GM21447 (cell line): ENCODE results near the gene CFAP157.

ENCODE experiments used
- ATAC-seq: cut with Tn5 transposase; IDR thresholded peaks from one replicate; pipeline ENCODE4 v1.9.1; 2021; ENCODE audit not compliant: unreplicated experiment

The CFAP157 gene

DNA sequence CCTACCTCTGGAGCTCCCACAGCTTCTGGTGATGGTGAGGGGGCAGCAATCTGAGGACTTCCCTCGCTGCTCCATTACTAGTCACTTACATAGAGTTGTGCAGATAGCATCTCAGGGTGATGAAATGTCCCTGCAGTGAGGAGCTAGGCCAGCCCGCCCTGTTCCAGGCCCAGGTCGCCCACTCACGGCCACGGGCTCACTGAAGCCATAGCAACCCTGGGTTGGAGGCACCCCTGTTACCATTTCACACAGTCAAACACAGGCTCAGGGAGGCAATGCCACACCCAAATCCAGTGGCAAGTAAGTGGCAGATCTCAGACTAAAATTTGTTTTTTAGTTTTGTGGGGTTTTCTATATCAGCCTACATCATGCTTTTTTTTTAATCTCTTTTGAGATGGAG is 52.1 kb downstream of the CFAP157 start:
- no peak for ATAC-seq

DNA sequence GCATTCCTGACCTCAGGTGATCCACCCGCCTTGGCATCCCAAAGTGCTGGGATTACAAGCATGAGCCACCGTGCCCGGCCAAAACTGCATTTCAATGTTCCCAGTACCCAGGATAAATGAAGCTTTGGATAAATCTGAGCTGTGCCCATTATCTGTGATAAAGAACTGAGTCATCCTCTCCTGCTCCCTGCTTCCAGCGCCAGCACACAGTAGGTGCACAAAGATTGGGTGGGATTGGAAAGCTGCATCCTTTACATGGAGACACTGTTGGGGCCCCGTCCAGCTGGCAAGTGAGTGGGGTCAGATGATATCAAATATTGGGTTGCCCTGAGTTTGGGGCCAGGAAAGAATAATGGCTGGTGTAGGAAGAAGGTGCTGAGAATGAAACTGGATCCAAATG is 54.3 kb downstream of the CFAP157 start:
- ATAC-seq: no peak

GRCh38 chr9:127761491-127761956 is 54.7 kb downstream of the CFAP157 start:
- ATAC-seq: no peak

DNA sequence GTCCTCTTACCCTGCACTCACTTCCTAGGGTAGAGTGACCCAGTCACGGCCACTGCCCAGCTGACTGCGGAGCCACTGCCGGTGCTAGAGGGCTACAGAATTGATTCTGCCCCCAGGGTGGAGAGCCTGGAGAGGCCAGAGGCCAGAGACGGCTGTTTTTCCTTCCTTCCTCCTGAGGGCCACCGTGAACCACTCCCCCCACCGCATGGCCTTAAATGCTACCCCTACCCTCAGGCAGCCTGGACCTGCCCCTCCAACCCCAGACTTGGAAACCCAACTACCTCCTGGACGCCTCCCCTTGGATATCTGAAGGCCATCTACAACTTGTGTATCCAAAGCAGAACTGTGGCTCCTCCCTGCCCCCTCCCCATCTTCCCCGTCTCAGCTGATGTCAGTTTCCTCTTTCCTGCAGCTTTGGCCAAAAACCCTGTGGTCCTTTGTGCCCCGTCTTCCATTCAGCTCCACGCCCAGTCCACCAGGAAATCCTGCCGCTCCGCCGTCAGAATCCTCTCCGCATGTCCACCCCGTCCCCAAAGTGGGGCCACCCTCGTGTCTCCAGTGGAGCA is 55.4 kb downstream of the CFAP157 start:
- ATAC-seq: no peak

DNA sequence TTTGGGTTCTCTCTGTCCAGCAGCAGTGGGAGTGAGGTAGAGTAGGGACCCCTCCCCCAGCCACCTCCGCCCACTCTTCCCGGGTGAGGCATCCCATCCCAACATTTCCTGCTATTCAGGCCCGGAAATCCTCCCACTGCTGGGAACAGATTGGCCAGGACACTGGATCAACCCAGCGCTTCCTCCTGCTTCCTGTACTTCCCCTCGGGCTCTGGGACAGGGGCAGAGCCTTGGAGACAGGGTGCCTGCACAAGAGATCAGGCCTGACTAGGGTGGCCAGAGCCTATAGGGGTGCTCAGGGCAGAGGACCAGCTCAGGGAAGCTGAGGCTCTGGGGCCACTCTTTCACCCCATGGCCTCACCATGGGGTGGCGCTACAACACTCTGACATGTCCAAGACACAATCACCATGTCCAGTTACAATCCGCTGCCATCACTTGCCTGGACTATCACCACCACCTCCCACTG is 57.2 kb downstream of the CFAP157 start:
- no peak for ATAC-seq

- ATAC-seq: no peak
Observed at GRCh38 chr9:127765418-127765817, 58.6 kb downstream of the CFAP157 start.
